Measurements from ENCODE around the gene CLMP. TPM values are rescaled to one million over a fixed set of nuclear protein-coding genes. Genes with fewer than 3 reads are reported as not detected.

CLMP gene
- polyA plus RNA-seq, 3 donors, result 0.33 TPM; not detected in 2

DNA sequence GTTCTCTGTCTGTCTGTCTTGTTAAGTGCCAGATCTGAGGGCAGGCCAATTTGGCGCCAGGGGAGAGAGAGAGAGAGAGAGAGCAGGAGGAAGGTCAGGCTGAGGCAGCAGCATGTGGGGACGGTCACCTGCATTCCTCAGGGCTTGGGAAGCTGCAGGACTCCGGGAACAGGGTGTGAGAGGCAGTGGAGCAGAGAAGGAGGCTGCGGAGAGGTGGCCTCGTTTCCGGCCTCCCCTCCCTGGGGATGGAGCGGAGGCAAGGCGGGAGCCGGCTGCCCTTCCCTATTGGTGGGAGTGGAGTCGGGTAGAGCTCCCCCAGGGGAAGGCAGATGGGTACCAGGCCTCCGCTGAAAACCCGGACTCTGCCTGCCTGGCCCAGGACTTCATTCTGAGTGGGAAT lies 9.7 kb downstream of the CLMP start:
- Mint-ChIP-seq H3K4me3 (no peak overlapping the region), H3K27ac (peak overlapping the region in 1 of 7 donors; percentile 60), H3K9me3 (peaks cover 0 to 3% (median under 1%) of the 10 kb centered on the region in 7 donors), H3K36me3 (no peaks in the 10 kb centered on the region), H3K4me1 (no peaks in the 10 kb centered on the region), H3K27me3 (ENCODE audit: low read depth in 3 of 3) (peaks cover 16 to 38% (median 23%) of the 10 kb centered on the region in 3 donors)
- Histone ChIP-seq H3K4me3 (replicated peaks in 1 of 3; ENCODE audit: low read depth in 2 of 3, low read length in 3 of 3) (no peak overlapping the region), H4K20me1 (ENCODE audit: insufficient read depth, low read length) (no peaks in the 10 kb centered on the region), H3K27me3 (ENCODE audit: control insufficient read depth in 2 of 2, insufficient read depth in 2 of 2, low read length in 2 of 2) (peaks cover 20 to 30% of the 10 kb centered on the region in 2 donors), H3K4me2 (replicated peaks; ENCODE audit: extremely low read depth, low read length, poor library complexity, severe bottlenecking) (no peak overlapping the region), H3K36me3 (replicated peaks in 1 of 2; ENCODE audit: control insufficient read depth in 1 of 2, insufficient read depth in 2 of 2, low read length in 2 of 2) (no peaks in the 10 kb centered on the region), H3K4me1 (ENCODE audit: control insufficient read depth in 1 of 2, insufficient read depth in 2 of 2, low read length in 2 of 2) (no peaks in the 10 kb centered on the region), H3K9ac (ENCODE audit: insufficient read depth, low read length, poor library complexity, severe bottlenecking) (no peak overlapping the region), H3K79me2 (ENCODE audit: insufficient read depth, low read length) (no peaks in the 10 kb centered on the region), H3K9me3 (replicated peaks in 1 of 2; ENCODE audit: control insufficient read depth in 1 of 2, insufficient read depth in 1 of 2, low read length in 2 of 2) (no peaks in the 10 kb centered on the region), H3K27ac (ENCODE audit: low read depth in 1 of 2, low read length in 2 of 2) (no peak overlapping the region), H2AFZ (ENCODE audit: insufficient read depth, low read depth, low read length, poor library complexity, severe bottlenecking) (no peak overlapping the region)
- 92% methylated on average over 5 of the region's 12 CpGs for WGBS (ENCODE audit: insufficient coverage)
- intact Hi-C loops (cut with micrococcal nuclease), result no loop called here
- TF ChIP-seq, protein P1, sequence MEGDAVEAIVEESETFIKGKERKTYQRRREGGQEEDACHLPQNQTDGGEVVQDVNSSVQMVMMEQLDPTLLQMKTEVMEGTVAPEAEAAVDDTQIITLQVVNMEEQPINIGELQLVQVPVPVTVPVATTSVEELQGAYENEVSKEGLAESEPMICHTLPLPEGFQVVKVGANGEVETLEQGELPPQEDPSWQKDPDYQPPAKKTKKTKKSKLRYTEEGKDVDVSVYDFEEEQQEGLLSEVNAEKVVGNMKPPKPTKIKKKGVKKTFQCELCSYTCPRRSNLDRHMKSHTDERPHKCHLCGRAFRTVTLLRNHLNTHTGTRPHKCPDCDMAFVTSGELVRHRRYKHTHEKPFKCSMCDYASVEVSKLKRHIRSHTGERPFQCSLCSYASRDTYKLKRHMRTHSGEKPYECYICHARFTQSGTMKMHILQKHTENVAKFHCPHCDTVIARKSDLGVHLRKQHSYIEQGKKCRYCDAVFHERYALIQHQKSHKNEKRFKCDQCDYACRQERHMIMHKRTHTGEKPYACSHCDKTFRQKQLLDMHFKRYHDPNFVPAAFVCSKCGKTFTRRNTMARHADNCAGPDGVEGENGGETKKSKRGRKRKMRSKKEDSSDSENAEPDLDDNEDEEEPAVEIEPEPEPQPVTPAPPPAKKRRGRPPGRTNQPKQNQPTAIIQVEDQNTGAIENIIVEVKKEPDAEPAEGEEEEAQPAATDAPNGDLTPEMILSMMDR (IDR thresholded peaks at IDR 0.05), result no peak
- DNase-seq, result no peak

GRCh38 chr11:123184531-123184930 lies 10.5 kb downstream of the CLMP start:
- H3K9me3 Mint-ChIP-seq, result peaks cover 0 to 5% (median 1%) of the 10 kb centered on the region in 7 donors
- no peak for DNase-seq
- TF ChIP-seq, protein P1 (IDR thresholded peaks at IDR 0.05), result no peak
- Histone ChIP-seq H3K9me3 (replicated peaks in 1 of 2; ENCODE audit: control insufficient read depth in 1 of 2, insufficient read depth in 1 of 2, low read length in 2 of 2) (no peaks in the 10 kb centered on the region), H2AFZ (ENCODE audit: insufficient read depth, low read depth, low read length, poor library complexity, severe bottlenecking) (no peak overlapping the region), H3K27me3 (ENCODE audit: control insufficient read depth in 2 of 2, insufficient read depth in 2 of 2, low read length in 2 of 2) (peaks cover 17 to 24% of the 10 kb centered on the region in 2 donors), H3K4me1 (ENCODE audit: control insufficient read depth in 1 of 2, insufficient read depth in 2 of 2, low read length in 2 of 2) (no peaks in the 10 kb centered on the region), H4K20me1 (ENCODE audit: insufficient read depth, low read length) (no peaks in the 10 kb centered on the region), H3K79me2 (ENCODE audit: insufficient read depth, low read length) (no peaks in the 10 kb centered on the region), H3K36me3 (replicated peaks in 1 of 2; ENCODE audit: control insufficient read depth in 1 of 2, insufficient read depth in 2 of 2, low read length in 2 of 2) (no peaks in the 10 kb centered on the region), H3K4me2 (replicated peaks; ENCODE audit: extremely low read depth, low read length, poor library complexity, severe bottlenecking) (no peak overlapping the region), H3K4me3 (replicated peaks in 1 of 3; ENCODE audit: low read depth in 2 of 3, low read length in 3 of 3) (no peak overlapping the region), H3K27ac (ENCODE audit: low read depth in 1 of 2, low read length in 2 of 2) (no peak overlapping the region), H3K9ac (ENCODE audit: insufficient read depth, low read length, poor library complexity, severe bottlenecking) (no peak overlapping the region)
- no peak overlapping the region for H3K4me3 Mint-ChIP-seq
- 100% methylated on average over 3 of the region's 6 CpGs for WGBS (ENCODE audit: insufficient coverage)
- intact Hi-C loops (cut with micrococcal nuclease), result no loop called here
- H3K4me1 Mint-ChIP-seq, result no peaks in the 10 kb centered on the region
- H3K27me3 Mint-ChIP-seq (ENCODE audit: low read depth in 3 of 3), result peaks cover 14 to 31% (median 20%) of the 10 kb centered on the region in 3 donors
- no peaks in the 10 kb centered on the region for H3K36me3 Mint-ChIP-seq
- H3K27ac Mint-ChIP-seq, result no peak overlapping the region
